HG02610 (cell line): ENCODE data around the gene MTHFD1.
"Not testable (repeated sequence)": the region's sequence is repeated elsewhere in the genome, so short reads cannot be mapped to it uniquely, and the experiment has no call there.

Experiments
- ATAC-seq: cut with Tn5 transposase; IDR thresholded peaks from one replicate; pipeline ENCODE4 v1.9.1; 2021; ENCODE audit warnings: mild to moderate bottlenecking, moderate library complexity; ENCODE audit not compliant: unreplicated experiment

MTHFD1 gene

GRCh38 chr14:64387782-64388532 is at the start of gene MTHFD1:
TSS of gene MTHFD1 (plus strand) at chr14:64388353. CDS start at chr14:64388428, 75 bp downstream.
- ATAC-seq: peak; percentile 89

- peak; percentile 93 for ATAC-seq
Observed at GRCh38 chr14:64338616-64339316, 49.4 kb upstream of the MTHFD1 start.

GRCh38 chr14:64340560-64341196 is 47.5 kb upstream of the MTHFD1 start:
- no peak for ATAC-seq

GRCh38 chr14:64347748-64348147 is 40.4 kb upstream of the MTHFD1 start:
- ATAC-seq: no peak

GRCh38 chr14:64349741-64350490 is 38.2 kb upstream of the MTHFD1 start:
- no peak for ATAC-seq

- no peak for ATAC-seq
Observed at GRCh38 chr14:64363265-64363846, 24.8 kb upstream of the MTHFD1 start.

- no peak for ATAC-seq
Observed at GRCh38 chr14:64364907-64365306, 23.2 kb upstream of the MTHFD1 start.

GRCh38 chr14:64365358-64365889 is 22.7 kb upstream of the MTHFD1 start:
- not testable (repeated sequence) for ATAC-seq

GRCh38 chr14:64369201-64369600 is 19.0 kb upstream of the MTHFD1 start:
- ATAC-seq: no peak

GRCh38 chr14:64387232-64387781 is 846 bp upstream of the MTHFD1 start:
- no peak for ATAC-seq

GRCh38 chr14:64388533-64389285 is 556 bp downstream of the MTHFD1 start:
- no peak for ATAC-seq

GRCh38 chr14:64391113-64391725 is 3.1 kb downstream of the MTHFD1 start:
- no peak for ATAC-seq

- ATAC-seq: no peak
Observed at GRCh38 chr14:64391986-64392385, 3.8 kb downstream of the MTHFD1 start.

GRCh38 chr14:64393189-64393726 is 5.1 kb downstream of the MTHFD1 start:
- not testable (repeated sequence) for ATAC-seq

- no peak for ATAC-seq
Observed at GRCh38 chr14:64394423-64394822, 6.3 kb downstream of the MTHFD1 start.

- ATAC-seq: no peak
Observed at GRCh38 chr14:64394977-64395633, 7.0 kb downstream of the MTHFD1 start.

GRCh38 chr14:64400829-64401459 is 12.8 kb downstream of the MTHFD1 start:
- no peak for ATAC-seq

- ATAC-seq: no peak
Observed at GRCh38 chr14:64401949-64402348, 13.8 kb downstream of the MTHFD1 start.
